Measurements from ENCODE around the gene NUDT16L1. TPM values are rescaled to one million over a fixed set of nuclear protein-coding genes. Genes with fewer than 3 reads are reported as not detected.

NUDT16L1 gene
- total and polyA plus RNA-seq, 2 of the 4 experiments (the other 2 are of a cell fraction), result 22.9 to 44.3 TPM

DNA sequence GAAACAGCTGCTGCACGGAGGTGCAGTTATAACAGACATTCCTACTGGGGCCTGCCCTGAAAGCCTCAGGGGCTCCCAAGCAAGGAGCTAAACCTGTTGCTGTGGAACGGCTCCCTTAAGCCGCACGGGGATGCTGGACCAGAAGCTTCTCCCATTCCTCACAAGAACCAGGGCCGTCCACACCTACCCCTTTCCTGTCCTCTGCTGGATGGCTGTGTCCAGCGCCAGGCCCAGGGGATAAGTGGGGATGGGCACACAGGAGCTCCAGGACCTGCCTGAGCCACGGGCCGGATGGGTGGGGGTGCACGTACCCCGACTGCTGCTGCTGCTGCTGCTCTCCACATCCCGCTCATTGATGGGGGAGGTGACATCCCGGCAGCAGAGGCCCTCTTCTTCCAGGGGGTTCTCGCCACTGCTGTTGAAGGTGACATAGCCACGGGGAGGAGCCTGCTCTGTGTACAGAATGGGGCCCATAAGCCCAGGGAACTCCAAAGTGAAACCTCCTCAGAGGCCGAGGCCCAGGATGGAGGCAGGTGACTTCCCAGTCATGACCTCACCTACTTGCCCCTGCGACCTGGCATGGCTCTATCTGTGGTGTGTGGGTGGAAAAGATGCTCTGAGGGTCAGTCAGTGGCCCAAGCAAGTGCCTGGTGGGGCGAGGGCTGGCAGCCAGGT, 8.6 kb downstream of the NUDT16L1 start:
- H3K9me1 ChIP-seq (ENCODE audit: insufficient read depth, low read length), result 0 out of 2 replicates have a peak, but pooled peaks cover 3% of the 10 kb centered on the region

More for the DNA sequence above, 8.6 kb downstream of the NUDT16L1 start:
- no peak overlapping the region for H2BK20ac ChIP-seq (ENCODE audit: low read depth, low read length)
- H3K27me3 ChIP-seq (ENCODE audit: control insufficient read depth, insufficient read depth, low read length), result no peaks in the 10 kb centered on the region
- H4K8ac ChIP-seq (ENCODE audit: low read depth in 2 of 2, low read length in 2 of 2), result no peak overlapping the region
- ChIA-PET POLR2A (ENCODE audit: unreplicated experiment) (no interaction called here), CTCF (no interaction called here)
- H3K79me1 ChIP-seq (ENCODE audit: low read depth in 1 of 2, low read length in 2 of 2), result peaks cover 0 to 9% of the 10 kb centered on the region in 2 experiments; a peak in 1 of 4 replicates
- in situ Hi-C loops (cut with MboI; ENCODE audit: low sequenced_read_pairs) (no loop called here), intact Hi-C loops (cut with micrococcal nuclease) (no loop called here), dilution Hi-C loops (cut with HindIII; ENCODE audit: low sequenced_read_pairs, unreplicated experiment) (no loop called here)
- H3K9ac ChIP-seq (ENCODE audit: low read depth, low read length), result no peak overlapping the region
- DNase-seq (no peak), ATAC-seq (ENCODE audit: low read depth) (no peak)
- H3K4me2 ChIP-seq (ENCODE audit: low read depth, low read length), result no peak overlapping the region
- no peak overlapping the region for H2BK5ac ChIP-seq (ENCODE audit: low read depth, low read length, poor library complexity, severe bottlenecking)
- H3K27ac ChIP-seq (ENCODE audit: insufficient read depth, low read length), result no peak overlapping the region
- H2BK120ac ChIP-seq (ENCODE audit: low read depth, low read length), result no peak overlapping the region
- no peak overlapping the region for H3K14ac ChIP-seq (replicated peaks; ENCODE audit: low read depth, low read length)
- TF ChIP-seq CHD1 (IDR thresholded peaks at IDR 0.05; ENCODE audit: low read depth, low read length) (no peak), SMC3 (IDR thresholded peaks at IDR 0.05; ENCODE audit: low read depth, low read length) (no peak), NFE2L2 (IDR thresholded peaks at IDR 0.05; ENCODE audit: low read depth, low read length) (no peak), FOS (IDR thresholded peaks at IDR 0.05; ENCODE audit: low read depth, low read length) (no peak), MAZ (IDR thresholded peaks at IDR 0.05; ENCODE audit: borderline replicate concordance, low read depth, low read length) (no peak), MAFK (IDR thresholded peaks at IDR 0.05; ENCODE audit: low read depth, low read length) (no peak), CEBPB (IDR thresholded peaks at IDR 0.05; ENCODE audit: low read depth, low read length) (no peak), POLR2A (IDR thresholded peaks at IDR 0.05; ENCODE audit: low read depth, low read length) (no peak), RFX5 (IDR thresholded peaks at IDR 0.05; ENCODE audit: low read depth, low read length) (no peak), RAD21 (IDR thresholded peaks at IDR 0.05; ENCODE audit: low read length) (no peak), RCOR1 (IDR thresholded peaks at IDR 0.05; ENCODE audit: insufficient replicate concordance, low read length) (no peak), BHLHE40 (IDR thresholded peaks at IDR 0.05; ENCODE audit: low read depth, low read length) (no peak), MXI1 (IDR thresholded peaks at IDR 0.05; ENCODE audit: borderline replicate concordance, low read depth, low read length) (no peak)
- TF ChIP-seq, protein P1, sequence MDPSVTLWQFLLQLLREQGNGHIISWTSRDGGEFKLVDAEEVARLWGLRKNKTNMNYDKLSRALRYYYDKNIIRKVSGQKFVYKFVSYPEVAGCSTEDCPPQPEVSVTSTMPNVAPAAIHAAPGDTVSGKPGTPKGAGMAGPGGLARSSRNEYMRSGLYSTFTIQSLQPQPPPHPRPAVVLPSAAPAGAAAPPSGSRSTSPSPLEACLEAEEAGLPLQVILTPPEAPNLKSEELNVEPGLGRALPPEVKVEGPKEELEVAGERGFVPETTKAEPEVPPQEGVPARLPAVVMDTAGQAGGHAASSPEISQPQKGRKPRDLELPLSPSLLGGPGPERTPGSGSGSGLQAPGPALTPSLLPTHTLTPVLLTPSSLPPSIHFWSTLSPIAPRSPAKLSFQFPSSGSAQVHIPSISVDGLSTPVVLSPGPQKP (IDR thresholded peaks at IDR 0.05; ENCODE audit: borderline replicate concordance, low read depth, low read length), result no peak
- TF ChIP-seq, protein P2, sequence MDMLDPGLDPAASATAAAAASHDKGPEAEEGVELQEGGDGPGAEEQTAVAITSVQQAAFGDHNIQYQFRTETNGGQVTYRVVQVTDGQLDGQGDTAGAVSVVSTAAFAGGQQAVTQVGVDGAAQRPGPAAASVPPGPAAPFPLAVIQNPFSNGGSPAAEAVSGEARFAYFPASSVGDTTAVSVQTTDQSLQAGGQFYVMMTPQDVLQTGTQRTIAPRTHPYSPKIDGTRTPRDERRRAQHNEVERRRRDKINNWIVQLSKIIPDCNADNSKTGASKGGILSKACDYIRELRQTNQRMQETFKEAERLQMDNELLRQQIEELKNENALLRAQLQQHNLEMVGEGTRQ (IDR thresholded peaks at IDR 0.05; ENCODE audit: low read depth, low read length), result no peak
- TF ChIP-seq, protein P3, sequence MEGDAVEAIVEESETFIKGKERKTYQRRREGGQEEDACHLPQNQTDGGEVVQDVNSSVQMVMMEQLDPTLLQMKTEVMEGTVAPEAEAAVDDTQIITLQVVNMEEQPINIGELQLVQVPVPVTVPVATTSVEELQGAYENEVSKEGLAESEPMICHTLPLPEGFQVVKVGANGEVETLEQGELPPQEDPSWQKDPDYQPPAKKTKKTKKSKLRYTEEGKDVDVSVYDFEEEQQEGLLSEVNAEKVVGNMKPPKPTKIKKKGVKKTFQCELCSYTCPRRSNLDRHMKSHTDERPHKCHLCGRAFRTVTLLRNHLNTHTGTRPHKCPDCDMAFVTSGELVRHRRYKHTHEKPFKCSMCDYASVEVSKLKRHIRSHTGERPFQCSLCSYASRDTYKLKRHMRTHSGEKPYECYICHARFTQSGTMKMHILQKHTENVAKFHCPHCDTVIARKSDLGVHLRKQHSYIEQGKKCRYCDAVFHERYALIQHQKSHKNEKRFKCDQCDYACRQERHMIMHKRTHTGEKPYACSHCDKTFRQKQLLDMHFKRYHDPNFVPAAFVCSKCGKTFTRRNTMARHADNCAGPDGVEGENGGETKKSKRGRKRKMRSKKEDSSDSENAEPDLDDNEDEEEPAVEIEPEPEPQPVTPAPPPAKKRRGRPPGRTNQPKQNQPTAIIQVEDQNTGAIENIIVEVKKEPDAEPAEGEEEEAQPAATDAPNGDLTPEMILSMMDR (conservative IDR thresholded peaks at IDR 0.05; ENCODE audit: low read depth, low read length), result no peak
- BruUV-seq (replicated peaks), result no TSS peak
- H3K23ac ChIP-seq (ENCODE audit: low read depth, low read length), result no peak overlapping the region
- H3K4me3 ChIP-seq (ENCODE audit: insufficient read depth, low read depth, low read length), result no peak overlapping the region
- H3K4me1 ChIP-seq (ENCODE audit: control insufficient read depth, insufficient read depth, low read length), result no peaks in the 10 kb centered on the region
- H3K56ac ChIP-seq (ENCODE audit: extremely low read depth, insufficient read depth, low read length), result no peak overlapping the region
- no peaks in the 10 kb centered on the region for H3K9me3 ChIP-seq (ENCODE audit: control insufficient read depth, insufficient read depth, low read length)
- no peak overlapping the region for H4K5ac ChIP-seq (ENCODE audit: low read depth, low read length)
- H2AK5ac ChIP-seq (ENCODE audit: low read depth, low read length), result no peak overlapping the region
- no peak overlapping the region for H2BK15ac ChIP-seq (ENCODE audit: low read depth, low read length)
- H3K36me3 ChIP-seq (ENCODE audit: control insufficient read depth, insufficient read depth, low read length), result peaks cover 61% of the 10 kb centered on the region
- WGBS, 2 experiments (ENCODE audit: extremely low coverage in 2 of 2, insufficient read length in 1 of 2), result 100% methylated on average over 1 of the region's 17 CpGs; no CpG with 5 or more reads in 1 of the 2 experiments
- no peak overlapping the region for H4K91ac ChIP-seq (ENCODE audit: insufficient read depth, low read depth, low read length)
- no peak overlapping the region for H2AFZ ChIP-seq (replicated peaks; ENCODE audit: low read length, poor library complexity)
- 0 out of 2 replicates have a peak, but pooled peaks cover 3% of the 10 kb centered on the region for H4K20me1 ChIP-seq (ENCODE audit: insufficient read depth, low read length)
- H3K18ac ChIP-seq (ENCODE audit: low read depth, low read length), result no peak overlapping the region
- no peak overlapping the region for H2AK9ac ChIP-seq (replicated peaks; ENCODE audit: low read depth, low read length, poor library complexity)
- no peak overlapping the region for H3K4ac ChIP-seq (ENCODE audit: low read depth, low read length)
